K562 (cell line): ENCODE data around the gene TSKS. TPM values are rescaled to one million over a fixed set of nuclear protein-coding genes. Genes with fewer than 3 reads are reported as not detected.

Experiments
- ARID2 ChIP-seq: fragments of 450-650 bp; IDR thresholded peaks from 2 replicates; pipeline ENCODE4 v1.6.1; 2017; ENCODE audit warnings: antibody characterized with exemption, mild to moderate bottlenecking
- CBX3 ChIP-seq, 2 experiments: IDR thresholded peaks; 1 replicate in 1 of 2; 2 replicates in 1 of 2; pipeline ENCODE4 v1.6.1; 2012; ENCODE audit warnings: inconsistent platforms in 2 of 2, low read length in 2 of 2, borderline replicate concordance in 1 of 2, control low read depth in 1 of 2
- CREB1 ChIP-seq, 2 experiments: sonication (generic) in 1 of 2; formaldehyde crosslinking in 1 of 2; IDR thresholded peaks; 2 replicates each; pipeline versions ENCODE4 v1.6.1 to v1.8.0; 2012 to 2022; ENCODE audit warnings: inconsistent platforms in 1 of 2, mild to moderate bottlenecking in 1 of 2, missing genetic modification reagents in 1 of 2, moderate library complexity in 1 of 2
- ELF1 ChIP-seq: fragments of 200-800 bp; sonication (Bioruptor generic); IDR thresholded peaks from 2 replicates; pipeline ENCODE4 v1.6.1; 2016; ENCODE audit warnings: missing genetic modification characterization, missing compliant biosample characterization
- EP400 ChIP-seq: fragments of 450-650 bp; IDR thresholded peaks from 2 replicates; pipeline ENCODE4 v1.6.1; 2017; ENCODE audit warnings: antibody characterized with exemption, mild to moderate bottlenecking, moderate library complexity
- GTF2F1 ChIP-seq: IDR thresholded peaks from 2 replicates; pipeline ENCODE4 v1.6.1; 2011; ENCODE audit warnings: low read depth, low read length, improper control_type of control experiment
- JUN ChIP-seq, 2 experiments: sonication (generic) in 1 of 2; formaldehyde crosslinking in 1 of 2; IDR thresholded peaks; 2 replicates each; pipeline versions ENCODE4 v1.6.1 to v1.8.0; 2012 to 2022; ENCODE audit warnings: borderline replicate concordance in 2 of 2, mild to moderate bottlenecking in 2 of 2, improper control_type of control experiment in 1 of 2, low read depth in 1 of 2, low read length in 1 of 2, missing genetic modification reagents in 1 of 2
- JUND ChIP-seq, 2 experiments: IDR thresholded peaks; 2 replicates in 1 of 2; 3 replicates in 1 of 2; pipeline ENCODE4 v1.6.1; 2011; ENCODE audit warnings: borderline replicate concordance in 2 of 2, low read depth in 2 of 2, low read length in 2 of 2, improper control_type of control experiment in 1 of 2, missing biosample characterization in 1 of 2, missing genetic modification characterization in 1 of 2, missing genetic modification reagents in 1 of 2
- MCM2 ChIP-seq: fragments of 450-650 bp; IDR thresholded peaks from 2 replicates; pipeline ENCODE4 v1.6.1; 2017; ENCODE audit warnings: low read depth, mild to moderate bottlenecking
- POLR2H ChIP-seq: IDR thresholded peaks from 2 replicates; pipeline ENCODE4 v1.6.1; 2016; ENCODE audit warnings: missing genetic modification characterization, low read depth, mild to moderate bottlenecking, control low read depth, missing compliant biosample characterization, moderate library complexity
- SPI1 ChIP-seq: IDR thresholded peaks from 2 replicates; pipeline ENCODE4 v1.6.1; 2011; ENCODE audit warnings: low read depth, low read length, control low read depth, borderline replicate concordance
- ZKSCAN8 ChIP-seq: fragments of 200-800 bp; sonication (Bioruptor generic); IDR thresholded peaks from 2 replicates; pipeline ENCODE4 v1.6.1; 2016; ENCODE audit warnings: missing genetic modification characterization, missing compliant biosample characterization
- polyA plus RNA-seq, 8 experiments: library from polyadenylated mRNA; depleted of rRNA in 4 of 8; stranded (reverse) in 5 of 8; unstranded in 3 of 8; fragments of >200 nt; fragmentation: Nextera tagmentation in 2 of 8; fragmentation: Illumina TruSeq in 1 of 8; extraction: Ambion mirVana in 2 of 8; extraction: Trizol in 1 of 8; gene quantifications; 2 replicates each; pipeline versions ENCODE4 v1.2.1 to v1.2.3, GENCODE V29; 2011 to 2014; ENCODE audit warnings: inconsistent platforms in 1 of 8, missing spikeins in 1 of 8
- total RNA-seq, 7 experiments: library from RNA; depleted of rRNA in 6 of 7; stranded (reverse); fragments of >200 nt in 6 of 7; fragmentation: Illumina TruSeq in 2 of 7; extraction: Trizol in 2 of 7; gene quantifications; 2 replicates each; pipeline versions ENCODE4 v1.2.1 to v1.2.3, GENCODE V29; 2011 to 2021; ENCODE audit warnings: low replicate concordance in 1 of 7
- TF ChIP-seq, protein P1 (sequence below): sonication (generic); formaldehyde crosslinking; IDR thresholded peaks from 2 replicates; pipeline ENCODE4 v1.8.1; 2023; ENCODE audit warnings: mild to moderate bottlenecking, missing genetic modification reagents, moderate library complexity
- TF ChIP-seq, protein P2 (sequence below): fragments of 450-650 bp; formaldehyde crosslinking; IDR thresholded peaks from 2 replicates; pipeline ENCODE4 v1.4.0; 2022; ENCODE audit warnings: mild to moderate bottlenecking, moderate library complexity
- TF ChIP-seq, protein P3 (sequence below), 3 experiments: fragments of 200-800 bp in 1 of 3; fragments of 250-450 bp in 1 of 3; fragments of 450-650 bp in 1 of 3; sonication (Bioruptor Pico) in 1 of 3; sonication (Bioruptor generic) in 1 of 3; formaldehyde crosslinking in 1 of 3; IDR thresholded peaks; 2 replicates each; pipeline versions ENCODE4 v1.6.1 to v1.8.0; 2016 to 2022; ENCODE audit warnings: mild to moderate bottlenecking in 2 of 3, missing genetic modification characterization in 2 of 3, missing compliant biosample characterization in 1 of 3, moderate library complexity in 1 of 3
- TF ChIP-seq, protein P4 (sequence below): sonication (generic); formaldehyde crosslinking; IDR thresholded peaks from 2 replicates; pipeline ENCODE4 v1.8.0; 2022; ENCODE audit warnings: mild to moderate bottlenecking, low read depth, missing genetic modification reagents
- TF ChIP-seq, protein P5 (sequence below): sonication (generic); formaldehyde crosslinking; IDR thresholded peaks from 2 replicates; pipeline ENCODE4 v1.8.0; 2022; ENCODE audit warnings: mild to moderate bottlenecking, missing genetic modification reagents

Gene TSKS
- total and polyA plus RNA-seq, 9 of the 15 experiments (the other 6 are each of a cell fraction or from before 2014, with no cell fraction given), result 0.14 to 4.5 (median 0.80) TPM

DNA sequence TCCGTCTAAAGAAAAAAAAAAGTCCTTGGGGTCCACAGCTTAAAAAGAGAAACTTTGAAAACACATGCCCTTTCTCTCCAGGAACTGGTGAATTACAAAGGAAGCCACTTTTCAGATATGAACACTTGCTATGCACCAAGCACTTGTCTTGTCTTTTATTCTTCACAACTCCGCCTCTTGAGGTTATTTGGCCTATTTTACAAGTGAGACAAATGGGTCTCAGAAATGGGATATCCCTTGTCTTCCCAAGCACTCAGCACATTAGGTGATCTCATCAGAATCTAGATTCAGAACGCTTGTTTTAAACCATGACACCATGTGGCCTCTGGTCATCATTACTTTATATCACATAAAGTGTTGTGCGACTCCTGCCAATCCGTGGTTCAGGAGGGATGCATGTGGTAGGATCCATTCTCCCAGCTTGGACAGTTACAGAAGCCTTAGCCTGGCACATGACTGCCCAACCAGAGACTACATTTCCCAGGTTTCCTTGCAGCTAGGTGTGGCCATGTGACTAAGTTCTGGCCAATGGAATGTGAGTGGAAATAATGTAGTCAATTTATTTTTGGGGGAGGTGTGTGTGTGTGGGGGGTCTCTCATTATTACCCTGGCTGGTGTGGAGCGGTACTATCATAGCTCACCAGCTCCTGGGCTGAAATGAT, 13.9 kb downstream of the TSKS start (continued):
- TF ChIP-seq JUN (IDR thresholded peaks at IDR 0.05; ENCODE audit: borderline replicate concordance, low read depth, low read length) (no peak), JUN (CRISPR knock-in tag; IDR thresholded peaks at IDR 0.05; ENCODE audit: borderline replicate concordance) (no peak), ZKSCAN8 (CRISPR knock-in tag) (no peak), ELF1 (no peak), CREB1 (IDR thresholded peaks at IDR 0.05) (no peak), CREB1 (CRISPR knock-in tag; IDR thresholded peaks at IDR 0.05) (no peak), EP400 (0 out of 2 replicates have a peak, but pooled peaks have one; percentile 26), MCM2 (no peak), SPI1 (no peak), CBX3 (IDR thresholded peaks at IDR 0.05; ENCODE audit: borderline replicate concordance in 1 of 2, low read length in 2 of 2) (peak in 1 of 2 experiments; percentile 41; a peak in 1 of 3 replicates), JUND (IDR thresholded peaks at IDR 0.05; ENCODE audit: borderline replicate concordance, low read depth, low read length) (no peak), JUND (tag; IDR thresholded peaks at IDR 0.05; ENCODE audit: borderline replicate concordance, low read depth, low read length) (no peak), POLR2H (tag) (no peak), GTF2F1 (no peak), ARID2 (no peak)
- TF ChIP-seq, protein P1, sequence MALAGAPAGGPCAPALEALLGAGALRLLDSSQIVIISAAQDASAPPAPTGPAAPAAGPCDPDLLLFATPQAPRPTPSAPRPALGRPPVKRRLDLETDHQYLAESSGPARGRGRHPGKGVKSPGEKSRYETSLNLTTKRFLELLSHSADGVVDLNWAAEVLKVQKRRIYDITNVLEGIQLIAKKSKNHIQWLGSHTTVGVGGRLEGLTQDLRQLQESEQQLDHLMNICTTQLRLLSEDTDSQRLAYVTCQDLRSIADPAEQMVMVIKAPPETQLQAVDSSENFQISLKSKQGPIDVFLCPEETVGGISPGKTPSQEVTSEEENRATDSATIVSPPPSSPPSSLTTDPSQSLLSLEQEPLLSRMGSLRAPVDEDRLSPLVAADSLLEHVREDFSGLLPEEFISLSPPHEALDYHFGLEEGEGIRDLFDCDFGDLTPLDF, result no peak
- TF ChIP-seq, protein P2, sequence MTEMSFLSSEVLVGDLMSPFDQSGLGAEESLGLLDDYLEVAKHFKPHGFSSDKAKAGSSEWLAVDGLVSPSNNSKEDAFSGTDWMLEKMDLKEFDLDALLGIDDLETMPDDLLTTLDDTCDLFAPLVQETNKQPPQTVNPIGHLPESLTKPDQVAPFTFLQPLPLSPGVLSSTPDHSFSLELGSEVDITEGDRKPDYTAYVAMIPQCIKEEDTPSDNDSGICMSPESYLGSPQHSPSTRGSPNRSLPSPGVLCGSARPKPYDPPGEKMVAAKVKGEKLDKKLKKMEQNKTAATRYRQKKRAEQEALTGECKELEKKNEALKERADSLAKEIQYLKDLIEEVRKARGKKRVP (CRISPR knock-in tag), result no peak
- TF ChIP-seq, protein P3, sequence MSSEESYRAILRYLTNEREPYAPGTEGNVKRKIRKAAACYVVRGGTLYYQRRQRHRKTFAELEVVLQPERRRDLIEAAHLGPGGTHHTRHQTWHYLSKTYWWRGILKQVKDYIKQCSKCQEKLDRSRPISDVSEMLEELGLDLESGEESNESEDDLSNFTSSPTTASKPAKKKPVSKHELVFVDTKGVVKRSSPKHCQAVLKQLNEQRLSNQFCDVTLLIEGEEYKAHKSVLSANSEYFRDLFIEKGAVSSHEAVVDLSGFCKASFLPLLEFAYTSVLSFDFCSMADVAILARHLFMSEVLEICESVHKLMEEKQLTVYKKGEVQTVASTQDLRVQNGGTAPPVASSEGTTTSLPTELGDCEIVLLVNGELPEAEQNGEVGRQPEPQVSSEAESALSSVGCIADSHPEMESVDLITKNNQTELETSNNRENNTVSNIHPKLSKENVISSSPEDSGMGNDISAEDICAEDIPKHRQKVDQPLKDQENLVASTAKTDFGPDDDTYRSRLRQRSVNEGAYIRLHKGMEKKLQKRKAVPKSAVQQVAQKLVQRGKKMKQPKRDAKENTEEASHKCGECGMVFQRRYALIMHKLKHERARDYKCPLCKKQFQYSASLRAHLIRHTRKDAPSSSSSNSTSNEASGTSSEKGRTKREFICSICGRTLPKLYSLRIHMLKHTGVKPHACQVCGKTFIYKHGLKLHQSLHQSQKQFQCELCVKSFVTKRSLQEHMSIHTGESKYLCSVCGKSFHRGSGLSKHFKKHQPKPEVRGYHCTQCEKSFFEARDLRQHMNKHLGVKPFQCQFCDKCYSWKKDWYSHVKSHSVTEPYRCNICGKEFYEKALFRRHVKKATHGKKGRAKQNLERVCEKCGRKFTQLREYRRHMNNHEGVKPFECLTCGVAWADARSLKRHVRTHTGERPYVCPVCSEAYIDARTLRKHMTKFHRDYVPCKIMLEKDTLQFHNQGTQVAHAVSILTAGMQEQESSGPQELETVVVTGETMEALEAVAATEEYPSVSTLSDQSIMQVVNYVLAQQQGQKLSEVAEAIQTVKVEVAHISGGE (CRISPR knock-in tag; IDR thresholded peaks at IDR 0.05), result no peak
- TF ChIP-seq, protein P4, sequence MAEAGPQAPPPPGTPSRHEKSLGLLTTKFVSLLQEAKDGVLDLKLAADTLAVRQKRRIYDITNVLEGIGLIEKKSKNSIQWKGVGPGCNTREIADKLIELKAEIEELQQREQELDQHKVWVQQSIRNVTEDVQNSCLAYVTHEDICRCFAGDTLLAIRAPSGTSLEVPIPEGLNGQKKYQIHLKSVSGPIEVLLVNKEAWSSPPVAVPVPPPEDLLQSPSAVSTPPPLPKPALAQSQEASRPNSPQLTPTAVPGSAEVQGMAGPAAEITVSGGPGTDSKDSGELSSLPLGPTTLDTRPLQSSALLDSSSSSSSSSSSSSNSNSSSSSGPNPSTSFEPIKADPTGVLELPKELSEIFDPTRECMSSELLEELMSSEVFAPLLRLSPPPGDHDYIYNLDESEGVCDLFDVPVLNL (CRISPR knock-in tag), result no peak
- TF ChIP-seq, protein P5, sequence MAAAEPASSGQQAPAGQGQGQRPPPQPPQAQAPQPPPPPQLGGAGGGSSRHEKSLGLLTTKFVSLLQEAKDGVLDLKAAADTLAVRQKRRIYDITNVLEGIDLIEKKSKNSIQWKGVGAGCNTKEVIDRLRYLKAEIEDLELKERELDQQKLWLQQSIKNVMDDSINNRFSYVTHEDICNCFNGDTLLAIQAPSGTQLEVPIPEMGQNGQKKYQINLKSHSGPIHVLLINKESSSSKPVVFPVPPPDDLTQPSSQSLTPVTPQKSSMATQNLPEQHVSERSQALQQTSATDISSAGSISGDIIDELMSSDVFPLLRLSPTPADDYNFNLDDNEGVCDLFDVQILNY (CRISPR knock-in tag), result no peak
